Gastrocnemius medialis (tissue), 4 donors: ENCODE results near the gene RPS6KB2.

Source experiments
- POLR2A ChIP-seq, 2 donors: fragments of 450-650 bp; IDR thresholded peaks; one replicate each; pipeline ENCODE4 v1.6.1; 2017; ENCODE audit warnings: antibody characterized with exemption in 2 of 2, mild to moderate bottlenecking in 2 of 2, moderate library complexity in 2 of 2
- TF ChIP-seq, protein P1 (sequence below), 5 experiments: fragments of 450-650 bp in 3 of 5; fragments of 200-600 bp in 2 of 5; sonication (generic) in 2 of 5; IDR thresholded peaks in 4 of 5; conservative IDR thresholded peaks in 1 of 5; 1 replicate in 4 of 5; 2 replicates in 1 of 5; pipeline ENCODE4 v1.5.1; 2016 to 2019; ENCODE audit warnings: antibody characterized with exemption in 5 of 5, mild to moderate bottlenecking in 3 of 5, moderate library complexity in 3 of 5

DNA sequence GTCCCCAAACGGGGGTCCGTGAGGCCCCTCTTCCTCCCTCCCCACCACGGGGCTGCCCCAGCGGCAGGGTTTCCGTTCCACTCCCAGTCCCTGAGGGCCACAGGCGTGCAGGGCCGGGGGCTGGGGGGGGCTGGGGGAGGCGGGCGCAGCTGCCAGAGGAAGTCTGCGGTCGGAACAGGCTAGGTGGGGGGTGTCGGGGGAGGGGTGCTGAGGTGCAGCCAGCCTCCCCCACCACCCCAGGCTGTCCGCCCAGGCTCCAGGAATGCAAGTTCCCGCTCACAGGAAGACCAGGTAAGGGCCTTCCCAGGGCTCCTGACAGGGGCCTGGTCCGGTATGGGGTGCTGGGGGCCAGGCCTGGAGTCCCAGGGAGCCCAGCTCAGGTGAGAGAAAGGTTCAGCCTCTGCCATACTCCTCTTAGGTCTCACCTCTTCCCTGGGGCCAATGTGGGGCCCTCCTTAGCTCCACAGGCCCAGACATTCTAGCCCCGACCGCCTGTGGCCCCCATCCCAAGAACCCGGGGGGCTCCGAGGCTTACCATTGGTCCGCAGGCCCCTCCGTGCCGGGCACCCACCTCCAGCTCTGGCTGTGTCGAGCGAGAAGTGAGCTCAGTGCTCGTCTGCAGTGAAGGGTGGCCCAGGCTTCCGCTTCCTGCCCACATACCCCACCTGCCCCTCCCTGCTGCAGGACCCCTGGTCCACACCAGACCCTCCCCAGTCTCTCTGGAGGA is 9.0 kb downstream of the RPS6KB2 start, which contains the start of gene PTPRCAP:
- TF ChIP-seq, protein P1, sequence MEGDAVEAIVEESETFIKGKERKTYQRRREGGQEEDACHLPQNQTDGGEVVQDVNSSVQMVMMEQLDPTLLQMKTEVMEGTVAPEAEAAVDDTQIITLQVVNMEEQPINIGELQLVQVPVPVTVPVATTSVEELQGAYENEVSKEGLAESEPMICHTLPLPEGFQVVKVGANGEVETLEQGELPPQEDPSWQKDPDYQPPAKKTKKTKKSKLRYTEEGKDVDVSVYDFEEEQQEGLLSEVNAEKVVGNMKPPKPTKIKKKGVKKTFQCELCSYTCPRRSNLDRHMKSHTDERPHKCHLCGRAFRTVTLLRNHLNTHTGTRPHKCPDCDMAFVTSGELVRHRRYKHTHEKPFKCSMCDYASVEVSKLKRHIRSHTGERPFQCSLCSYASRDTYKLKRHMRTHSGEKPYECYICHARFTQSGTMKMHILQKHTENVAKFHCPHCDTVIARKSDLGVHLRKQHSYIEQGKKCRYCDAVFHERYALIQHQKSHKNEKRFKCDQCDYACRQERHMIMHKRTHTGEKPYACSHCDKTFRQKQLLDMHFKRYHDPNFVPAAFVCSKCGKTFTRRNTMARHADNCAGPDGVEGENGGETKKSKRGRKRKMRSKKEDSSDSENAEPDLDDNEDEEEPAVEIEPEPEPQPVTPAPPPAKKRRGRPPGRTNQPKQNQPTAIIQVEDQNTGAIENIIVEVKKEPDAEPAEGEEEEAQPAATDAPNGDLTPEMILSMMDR (IDR thresholded peaks at IDR 0.05 in 4 of 5, conservative IDR thresholded peaks at IDR 0.05 in 1 of 5), result no peak
- no peak for TF ChIP-seq POLR2A (IDR thresholded peaks at IDR 0.05)
